NCI-H1417 treated with DMSO at 0.1 percent for 48 hours (cell line): ENCODE measurements around the gene KIAA0513.

Source experiments
- DNase-seq: peaks from one replicate; lab custom pipeline; 2025; lab: John Stamatoyannopoulos, UW

Gene KIAA0513

GRCh38 chr16:85072076-85072860, 44.7 kb downstream of the KIAA0513 start:
- DNase-seq = no peak

GRCh38 chr16:85072947-85073346, 45.4 kb downstream of the KIAA0513 start:
- no peak for DNase-seq

DNA sequence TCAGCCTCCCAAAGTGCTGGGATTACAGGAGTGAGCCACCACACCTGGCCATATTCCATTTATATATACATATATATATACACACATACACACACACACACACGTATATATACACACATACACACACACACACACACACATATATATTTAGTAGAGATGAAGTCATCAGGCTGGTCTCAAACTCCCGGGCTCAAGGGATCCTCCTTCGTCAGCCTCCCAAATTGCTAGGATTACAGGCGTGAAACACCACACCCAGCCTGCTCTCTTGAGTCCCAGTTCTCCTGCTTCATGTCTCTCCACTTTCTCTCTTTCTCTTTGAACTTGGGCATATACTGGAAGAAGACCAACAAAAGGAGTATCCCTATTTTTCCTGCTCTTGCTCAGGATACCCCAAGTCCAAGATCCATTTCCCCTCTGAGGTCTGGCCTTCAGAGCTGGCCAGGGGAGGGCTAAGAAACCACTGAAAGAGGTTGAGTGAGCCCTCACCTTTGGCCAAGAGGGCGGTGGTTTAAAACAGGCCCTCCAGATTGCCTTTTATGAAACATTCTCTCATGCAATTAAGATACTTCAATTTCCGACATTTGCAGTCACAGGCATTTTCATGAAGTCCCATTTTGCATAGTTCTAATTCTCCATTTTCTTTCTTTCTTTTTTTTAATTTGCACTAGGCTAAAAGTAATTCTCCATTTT, 46.8 kb downstream of the KIAA0513 start:
- DNase-seq = no peak

- no peak for DNase-seq
Observed at GRCh38 chr16:85075236-85075924, 47.8 kb downstream of the KIAA0513 start.

DNA sequence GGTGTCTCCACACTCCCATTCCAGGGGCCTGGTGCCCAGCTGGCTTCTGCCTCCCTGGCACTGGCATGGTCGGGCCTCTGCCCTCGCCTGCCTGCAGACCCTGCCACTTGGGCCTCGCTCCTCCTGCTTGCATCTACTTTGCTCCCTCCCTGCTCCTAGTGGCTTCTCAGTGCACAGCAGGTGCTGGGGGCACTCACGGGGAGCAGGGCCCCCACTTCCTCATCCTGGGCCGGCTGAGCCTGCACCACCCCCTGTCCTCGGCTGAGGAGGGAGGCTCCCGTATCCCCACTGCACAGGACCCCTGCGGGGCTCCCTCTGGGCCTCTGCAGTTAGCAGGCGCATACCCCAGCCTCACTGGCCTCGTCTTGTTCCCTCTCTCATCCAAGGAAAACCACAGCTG, 49.4 kb downstream of the KIAA0513 start:
- DNase-seq = no peak

DNA sequence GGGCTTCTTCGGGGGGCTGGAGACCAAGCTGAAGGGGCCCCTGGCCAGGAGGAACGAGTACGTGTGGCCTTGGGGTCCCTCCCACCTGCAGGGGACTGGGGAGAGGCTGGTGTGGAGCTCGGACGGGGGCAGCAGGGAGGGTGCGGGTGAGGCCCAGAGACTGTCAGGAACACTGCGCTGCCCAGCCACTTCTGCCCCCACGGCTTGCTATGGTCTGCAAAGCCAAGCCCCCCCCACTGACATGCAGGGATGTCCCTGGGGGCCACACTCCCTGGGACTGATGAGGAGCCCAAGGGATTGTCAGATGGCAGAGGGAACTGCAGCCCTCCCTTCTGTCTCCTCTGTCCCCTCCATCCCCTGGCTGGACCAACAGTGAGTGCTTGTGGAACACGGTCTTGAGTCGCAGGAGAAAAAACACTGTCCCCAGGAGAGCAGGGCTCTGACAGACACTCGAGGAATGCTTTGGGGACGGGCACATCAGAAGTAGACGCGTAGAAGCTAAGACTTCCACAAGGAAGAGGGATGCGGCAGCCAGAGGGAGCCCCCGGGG, 50.1 kb downstream of the KIAA0513 start:
- no peak for DNase-seq

GRCh38 chr16:85078226-85078625, 50.6 kb downstream of the KIAA0513 start:
- DNase-seq = no peak

DNA sequence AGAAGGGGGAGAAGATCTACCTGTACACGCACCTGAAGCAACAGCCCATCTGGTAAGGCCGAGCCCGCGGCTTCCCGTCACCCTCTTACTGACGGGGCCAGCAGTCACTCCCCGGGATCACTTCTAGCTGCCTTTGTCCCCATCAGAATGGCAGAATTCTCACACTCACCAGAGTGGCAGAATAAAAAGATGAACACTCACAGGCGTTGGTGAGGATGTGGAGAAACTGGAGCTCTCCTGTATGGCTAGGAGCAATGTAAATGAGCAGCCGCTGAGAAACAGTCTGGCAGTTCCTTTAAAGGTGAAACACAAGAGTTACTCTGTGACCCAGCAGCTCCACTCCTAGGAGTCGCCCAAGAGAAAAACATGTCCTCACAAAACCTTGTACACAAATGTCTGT, 51.4 kb downstream of the KIAA0513 start:
- DNase-seq = no peak

DNA sequence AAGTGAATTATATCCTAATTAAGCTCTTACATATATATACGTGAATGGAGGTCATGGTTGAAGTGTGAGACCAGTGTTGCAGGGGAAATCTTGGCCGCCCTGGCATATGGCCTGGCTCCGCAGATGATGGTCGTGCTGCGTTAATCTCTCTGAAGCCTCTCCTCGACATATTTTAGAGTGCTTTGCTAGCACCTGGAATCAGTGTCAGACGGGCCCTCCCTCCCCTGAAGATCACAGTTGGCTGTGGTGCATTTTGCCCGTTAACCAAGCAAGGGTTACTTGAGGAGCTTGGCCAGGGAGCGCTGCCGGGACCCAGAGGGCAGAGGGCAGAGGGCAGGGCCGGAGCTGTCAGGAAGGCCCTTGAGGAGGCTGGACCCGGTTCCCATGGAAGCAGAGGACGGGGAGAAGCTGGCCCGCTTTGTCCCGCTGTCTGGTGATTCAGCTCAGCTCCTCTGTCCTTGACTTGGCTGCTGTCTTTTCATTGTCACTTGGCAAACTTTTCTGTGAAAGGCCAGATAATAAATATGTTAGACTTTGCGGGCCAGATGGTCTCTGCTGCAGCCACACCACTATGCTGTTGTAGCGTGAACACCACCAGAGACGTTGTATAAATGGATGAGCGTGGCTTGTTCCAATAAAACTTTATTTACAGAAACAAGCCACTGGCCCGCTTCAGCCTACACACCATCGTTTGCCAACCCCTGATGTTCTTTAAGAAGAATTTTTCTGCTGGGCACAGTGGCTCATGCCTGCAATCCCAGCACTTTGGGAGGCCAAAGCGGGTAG, 52.4 kb downstream of the KIAA0513 start:
- no peak for DNase-seq

DNA sequence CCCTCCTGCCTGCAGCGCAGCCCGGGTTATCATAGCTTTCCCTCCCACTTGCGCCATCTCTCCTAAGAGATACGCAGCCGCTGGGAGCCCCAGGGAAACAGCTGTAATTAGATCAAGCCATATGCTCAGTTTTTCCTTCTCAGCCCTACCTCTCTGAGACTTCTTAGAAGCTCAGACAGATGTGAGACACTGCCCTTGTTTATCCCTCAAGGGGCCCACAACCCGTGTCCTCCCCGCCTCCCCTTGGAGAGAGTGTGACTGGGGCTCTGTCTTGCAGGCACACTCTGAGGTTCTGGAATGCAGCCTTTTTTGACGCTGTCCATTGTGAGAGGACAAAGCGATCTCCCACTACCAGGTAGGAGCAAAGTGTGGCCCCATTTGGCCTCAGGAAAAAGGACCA, 53.4 kb downstream of the KIAA0513 start:
- no peak for DNase-seq

DNA sequence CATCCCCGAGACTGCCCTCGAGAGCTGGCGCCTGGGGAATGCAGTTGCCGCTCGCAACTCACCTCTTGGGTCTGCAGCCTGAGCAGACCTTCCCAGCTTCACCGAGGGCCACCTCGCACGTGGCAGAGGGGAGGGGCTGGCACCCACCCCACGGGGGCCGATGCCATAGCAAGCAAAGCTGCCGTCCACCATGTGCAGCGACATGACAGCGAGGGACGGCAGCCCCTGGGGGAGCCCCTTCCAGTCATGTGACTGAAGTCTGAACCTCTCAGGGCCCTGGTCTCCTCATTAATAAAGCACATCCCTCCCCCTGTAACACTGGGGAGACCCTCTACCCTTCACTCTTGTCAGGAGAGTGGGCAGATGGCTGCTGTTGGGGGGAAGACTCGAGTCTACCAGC, 54.2 kb downstream of the KIAA0513 start:
- no peak for DNase-seq

GRCh38 chr16:85082173-85083050, 54.8 kb downstream of the KIAA0513 start:
- no peak for DNase-seq

DNA sequence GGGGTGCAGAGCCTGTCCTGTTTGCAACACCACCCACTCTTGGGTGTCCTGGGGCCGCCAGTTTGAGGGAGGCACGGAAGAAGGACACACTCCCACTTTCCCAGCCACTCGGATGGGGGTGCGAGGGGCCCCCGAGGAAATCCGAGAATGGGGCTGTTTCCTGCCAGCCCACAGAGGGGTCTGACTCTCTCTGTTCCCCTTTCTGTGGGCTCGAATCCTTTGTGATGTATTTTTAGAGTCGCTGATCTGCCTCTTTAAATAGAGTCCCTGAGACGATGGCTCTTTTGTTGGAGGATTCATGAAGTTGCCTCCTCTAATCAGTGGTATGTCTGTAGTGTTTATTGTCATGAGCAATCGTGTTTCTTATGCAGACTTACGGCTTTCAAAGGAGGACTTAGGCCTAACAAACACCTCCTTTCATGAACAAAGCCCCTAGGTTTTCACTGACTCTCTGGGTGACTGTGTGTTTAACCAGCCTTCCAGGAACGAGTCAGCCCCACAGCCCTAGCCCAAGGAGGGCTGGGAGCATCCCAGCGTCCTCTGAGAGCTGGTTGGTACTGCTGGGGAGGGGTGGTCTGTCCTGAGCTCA, 55.5 kb downstream of the KIAA0513 start:
- DNase-seq = no peak

DNA sequence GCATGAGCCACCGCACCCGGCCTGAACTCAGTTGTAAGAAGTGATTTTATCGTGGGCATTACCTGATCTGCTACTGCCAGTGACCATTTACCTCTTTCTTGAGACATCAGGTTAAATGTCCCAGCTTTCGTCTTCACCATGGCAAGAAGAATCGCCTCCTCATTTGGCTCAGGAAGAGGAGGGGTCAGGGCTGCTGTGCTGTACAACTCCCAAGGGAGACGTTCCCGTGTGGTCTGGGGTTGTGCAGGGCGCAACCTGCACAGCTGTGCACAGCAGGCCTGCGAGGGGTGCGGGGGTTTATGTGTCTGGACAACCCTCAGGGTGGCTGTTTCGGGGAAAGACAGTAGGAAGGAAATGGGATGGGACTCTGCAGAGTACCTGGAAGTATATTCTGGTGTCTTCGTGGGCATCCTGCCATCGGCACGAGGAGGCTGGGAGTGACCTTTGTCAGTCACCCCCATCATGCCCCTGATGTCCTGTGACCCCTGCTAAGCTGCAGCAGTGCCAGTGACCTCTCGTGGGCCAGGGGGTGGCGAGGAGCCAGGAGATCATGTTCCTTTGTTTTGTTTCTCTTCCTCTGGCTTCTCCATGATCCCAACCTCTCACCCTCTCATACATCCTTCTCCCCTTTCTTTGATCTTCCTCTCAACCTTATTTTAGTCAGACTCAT, 57.4 kb downstream of the KIAA0513 start:
- no peak for DNase-seq

- no peak for DNase-seq
Observed at GRCh38 chr16:85085721-85086120, 58.1 kb downstream of the KIAA0513 start.

GRCh38 chr16:85086347-85087291, 59.0 kb downstream of the KIAA0513 start:
- DNase-seq = no peak

DNA sequence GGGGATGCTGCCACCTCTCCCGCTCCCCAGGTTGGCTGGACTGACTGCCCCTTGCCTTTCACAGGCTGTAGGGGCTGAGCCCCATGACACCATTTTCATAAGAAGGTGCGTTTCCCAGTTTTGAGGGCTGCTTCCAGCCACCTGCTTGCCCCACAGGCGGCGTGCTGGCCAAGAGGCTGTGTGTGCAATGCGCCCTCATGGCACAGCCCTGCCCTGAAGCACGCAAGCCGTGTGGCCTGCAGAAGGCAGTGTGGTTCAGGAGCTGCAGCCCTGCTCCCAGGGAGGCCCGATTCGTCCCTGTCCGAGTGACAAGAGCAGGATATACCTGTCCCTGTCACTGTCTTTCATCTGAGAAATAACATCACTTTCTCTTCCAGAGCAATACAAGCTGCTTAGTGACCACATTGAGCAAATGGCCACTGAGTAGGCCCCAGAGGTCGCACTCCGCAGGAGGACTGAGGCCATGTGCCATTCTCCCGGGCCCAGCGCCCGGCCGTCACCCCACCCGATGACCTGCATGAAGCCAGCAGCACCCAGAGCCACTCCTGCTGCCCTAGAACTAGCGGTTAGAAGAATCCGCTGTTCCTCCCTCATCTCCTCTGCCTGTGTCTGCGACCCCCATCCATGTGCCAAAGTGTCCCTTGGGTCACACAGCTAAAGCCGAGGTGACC, 60.4 kb downstream of the KIAA0513 start:
- DNase-seq = no peak

DNA sequence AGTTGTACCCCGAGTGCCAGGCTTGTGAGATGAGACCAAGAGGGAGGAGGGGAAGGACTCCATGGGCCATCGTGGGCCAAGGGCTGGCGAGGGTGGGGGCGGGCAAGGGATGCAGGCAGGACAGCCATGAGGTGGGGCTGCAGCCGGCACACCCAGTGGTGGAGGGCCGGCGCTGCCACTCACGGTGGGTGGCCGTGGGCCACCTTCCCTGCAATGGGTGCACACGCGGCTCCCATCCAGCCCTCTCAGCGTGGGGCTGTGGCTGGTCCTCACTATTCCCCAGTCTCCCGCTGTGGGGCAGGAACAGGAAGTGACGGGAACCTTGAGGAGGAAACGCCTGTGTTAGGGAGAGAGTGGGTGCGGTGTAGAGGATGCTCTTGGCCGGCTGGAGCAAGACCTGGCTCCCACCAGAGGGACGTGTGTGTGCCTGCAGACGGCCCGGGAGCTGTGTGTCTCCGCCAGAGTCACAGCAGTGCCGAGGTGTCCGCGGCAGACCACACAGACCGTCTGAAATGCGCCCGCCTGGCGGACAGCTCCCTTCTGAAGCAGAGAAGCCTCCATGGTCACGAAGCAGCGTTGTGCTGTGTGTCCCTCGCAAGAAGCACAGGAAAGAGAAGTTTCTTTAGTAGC, 61.1 kb downstream of the KIAA0513 start:
- no peak for DNase-seq
